Activated CD4-positive, alpha-beta T cell treated with anti-CD3 and anti-CD28 coated beads, Interleukin-2, amount 50 U/mL, for 48 hours (primary cell): ENCODE results near the gene ZNF311.
"Not testable (repeated sequence)": the region's sequence is repeated elsewhere in the genome, so short reads cannot be mapped to it uniquely, and the experiment has no call there.

Experiments used
- DNase-seq, 2 experiments: peaks; one replicate each; pipeline ENCODE4 v3.0.0-alpha.2; 2020

ZNF311 gene

GRCh38 chr6:28982476-28983266 lies 22.4 kb downstream of the ZNF311 start:
- DNase-seq, result no peak

- DNase-seq, result peak; percentile 74 to 79
These were observed 23.2 kb downstream of the ZNF311 start for GRCh38 chr6:28981833-28982475.

GRCh38 chr6:28981431-28981832 lies 23.7 kb downstream of the ZNF311 start:
- DNase-seq, result peak; percentile 85 to 88

- peak; percentile 44 to 62 for DNase-seq
These were observed 24.2 kb downstream of the ZNF311 start for GRCh38 chr6:28980852-28981430.

GRCh38 chr6:28980137-28980851 lies 24.8 kb downstream of the ZNF311 start:
- DNase-seq, result no peak

GRCh38 chr6:28979679-28980078 lies 25.4 kb downstream of the ZNF311 start:
- DNase-seq, result no peak

GRCh38 chr6:28978959-28979561 lies 26.1 kb downstream of the ZNF311 start:
- DNase-seq, result no peak

- no peak for DNase-seq
These were observed 27.0 kb downstream of the ZNF311 start for GRCh38 chr6:28978133-28978491.

GRCh38 chr6:28977341-28978132 lies 27.6 kb downstream of the ZNF311 start:
- DNase-seq, result peak in 1 of 2 experiments; percentile 25

- DNase-seq, result no peak
These were observed 28.4 kb downstream of the ZNF311 start for GRCh38 chr6:28976677-28977076.

GRCh38 chr6:28974505-28974904 lies 30.6 kb downstream of the ZNF311 start:
- DNase-seq, result no peak

GRCh38 chr6:28970056-28970455 lies 35.1 kb downstream of the ZNF311 start:
- not testable (repeated sequence) for DNase-seq

GRCh38 chr6:28969129-28969528 lies 36.0 kb downstream of the ZNF311 start:
- no peak for DNase-seq

GRCh38 chr6:28968476-28968875 lies 36.6 kb downstream of the ZNF311 start:
- DNase-seq, result no peak

GRCh38 chr6:28965706-28966105 lies 39.4 kb downstream of the ZNF311 start:
- DNase-seq, result no peak

GRCh38 chr6:28960846-28961500 lies 44.1 kb downstream of the ZNF311 start:
- no peak for DNase-seq

- not testable (repeated sequence) for DNase-seq
These were observed 46.4 kb downstream of the ZNF311 start for GRCh38 chr6:28958561-28959243.

GRCh38 chr6:28957795-28958314 lies 47.3 kb downstream of the ZNF311 start:
- DNase-seq, result not testable (repeated sequence)

- DNase-seq, result no peak
These were observed 48.8 kb downstream of the ZNF311 start for GRCh38 chr6:28956331-28956730.

GRCh38 chr6:28953585-28954258 lies 51.4 kb downstream of the ZNF311 start:
- peak in 1 of 2 experiments; percentile 14 for DNase-seq
